ENCODE measurements around the gene ASIC2.

ASIC2 gene

DNA sequence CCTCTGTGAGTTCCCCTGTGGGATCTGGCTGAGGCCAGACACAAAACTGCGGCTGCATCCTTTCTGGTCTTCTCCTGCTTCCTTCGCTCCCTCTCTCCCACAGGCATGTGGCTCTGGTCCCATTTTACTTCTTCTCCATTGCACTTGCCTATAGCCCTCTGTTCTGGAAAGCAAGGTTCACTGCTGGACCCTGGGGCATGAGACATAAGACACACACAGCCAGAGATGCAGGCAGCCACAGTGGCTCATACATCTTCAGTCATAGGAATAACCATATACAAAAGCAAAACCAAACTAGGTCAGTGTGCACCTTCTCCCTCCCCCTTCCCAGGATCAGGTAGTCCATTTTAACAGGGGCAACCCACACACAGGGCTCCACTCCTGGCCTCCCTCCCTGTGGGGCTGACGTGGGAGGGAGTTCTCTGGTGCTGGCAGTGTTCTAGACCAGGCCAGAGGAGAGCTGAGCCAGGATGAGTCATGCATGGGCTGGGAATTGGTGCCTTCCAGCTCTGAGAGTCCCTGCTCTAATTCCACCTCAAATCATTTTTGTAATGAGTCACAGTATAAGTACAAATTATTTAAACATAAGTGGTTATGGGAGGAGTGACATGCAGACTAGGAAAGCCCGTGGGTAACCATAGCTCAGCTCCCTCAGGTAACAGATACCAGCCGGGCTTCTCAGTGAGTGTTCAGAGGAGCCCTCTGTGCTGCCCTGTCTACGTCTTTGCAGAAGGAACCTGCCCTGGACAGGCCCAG is 58.0 kb downstream of the ASIC2 start:
- Histone ChIP-seq H3K27ac (ENCODE audit: extremely low read depth, low read depth, low read length) (no peak overlapping the region; the same call in 1 of the 2 replicates), H3K4me3 (ENCODE audit: low read depth, low read length) (no peak overlapping the region), H3K9me3 (ENCODE audit: control insufficient read depth, insufficient read depth, low read depth, low read length) (no peaks in the 10 kb centered on the region), H3K4me1 (ENCODE audit: control insufficient read depth, insufficient read depth, low read length) (peaks cover 16% of the 10 kb centered on the region), H3K36me3 (ENCODE audit: control insufficient read depth in 2 of 2, insufficient read depth in 1 of 2, low read length in 2 of 2) (no peaks in the 10 kb centered on the region)
- ChIA-PET POLR2A (no interaction called here), CTCF (interaction anchor here (1.0 kb wide), 1 partner anchor 15 kb away, joined by 3 read pairs; no protein-coding TSS in a partner anchor)
- TF ChIP-seq GLIS1 (tag by site-specific recombination; IDR thresholded peaks at IDR 0.05) = peak; percentile 80
- TF ChIP-seq, protein P1, sequence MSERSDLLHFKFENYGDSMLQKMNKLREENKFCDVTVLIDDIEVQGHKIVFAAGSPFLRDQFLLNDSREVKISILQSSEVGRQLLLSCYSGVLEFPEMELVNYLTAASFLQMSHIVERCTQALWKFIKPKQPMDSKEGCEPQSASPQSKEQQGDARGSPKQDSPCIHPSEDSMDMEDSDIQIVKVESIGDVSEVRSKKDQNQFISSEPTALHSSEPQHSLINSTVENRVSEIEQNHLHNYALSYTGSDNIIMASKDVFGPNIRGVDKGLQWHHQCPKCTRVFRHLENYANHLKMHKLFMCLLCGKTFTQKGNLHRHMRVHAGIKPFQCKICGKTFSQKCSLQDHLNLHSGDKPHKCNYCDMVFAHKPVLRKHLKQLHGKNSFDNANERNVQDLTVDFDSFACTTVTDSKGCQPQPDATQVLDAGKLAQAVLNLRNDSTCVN (tag by site-specific recombination; optimal IDR thresholded peaks at IDR 0.05) = no peak
- TF ChIP-seq, protein P2, sequence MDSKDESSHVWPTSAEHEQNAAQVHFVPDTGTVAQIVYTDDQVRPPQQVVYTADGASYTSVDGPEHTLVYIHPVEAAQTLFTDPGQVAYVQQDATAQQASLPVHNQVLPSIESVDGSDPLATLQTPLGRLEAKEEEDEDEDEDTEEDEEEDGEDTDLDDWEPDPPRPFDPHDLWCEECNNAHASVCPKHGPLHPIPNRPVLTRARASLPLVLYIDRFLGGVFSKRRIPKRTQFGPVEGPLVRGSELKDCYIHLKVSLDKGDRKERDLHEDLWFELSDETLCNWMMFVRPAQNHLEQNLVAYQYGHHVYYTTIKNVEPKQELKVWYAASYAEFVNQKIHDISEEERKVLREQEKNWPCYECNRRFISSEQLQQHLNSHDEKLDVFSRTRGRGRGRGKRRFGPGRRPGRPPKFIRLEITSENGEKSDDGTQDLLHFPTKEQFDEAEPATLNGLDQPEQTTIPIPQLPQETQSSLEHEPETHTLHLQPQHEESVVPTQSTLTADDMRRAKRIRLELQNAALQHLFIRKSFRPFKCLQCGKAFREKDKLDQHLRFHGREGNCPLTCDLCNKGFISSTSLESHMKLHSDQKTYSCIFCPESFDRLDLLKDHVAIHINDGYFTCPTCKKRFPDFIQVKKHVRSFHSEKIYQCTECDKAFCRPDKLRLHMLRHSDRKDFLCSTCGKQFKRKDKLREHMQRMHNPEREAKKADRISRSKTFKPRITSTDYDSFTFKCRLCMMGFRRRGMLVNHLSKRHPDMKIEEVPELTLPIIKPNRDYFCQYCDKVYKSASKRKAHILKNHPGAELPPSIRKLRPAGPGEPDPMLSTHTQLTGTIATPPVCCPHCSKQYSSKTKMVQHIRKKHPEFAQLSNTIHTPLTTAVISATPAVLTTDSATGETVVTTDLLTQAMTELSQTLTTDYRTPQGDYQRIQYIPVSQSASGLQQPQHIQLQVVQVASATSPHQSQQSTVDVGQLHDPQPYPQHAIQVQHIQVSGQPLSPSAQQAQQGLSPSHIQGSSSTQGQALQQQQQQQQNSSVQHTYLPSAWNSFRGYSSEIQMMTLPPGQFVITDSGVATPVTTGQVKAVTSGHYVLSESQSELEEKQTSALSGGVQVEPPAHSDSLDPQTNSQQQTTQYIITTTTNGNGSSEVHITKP (tag by site-specific recombination; IDR thresholded peaks at IDR 0.05) = peak; percentile 85
- TF ChIP-seq GLIS2 (tag by site-specific recombination; IDR thresholded peaks at IDR 0.05) = peak; percentile 77
- no peak for TF ChIP-seq SETDB1 (IDR thresholded peaks at IDR 0.05; ENCODE audit: insufficient read length, low read length)
- no peak for TF ChIP-seq ZNF768 (tag by site-specific recombination; IDR thresholded peaks at IDR 0.05)
- TF ChIP-seq, protein P3, sequence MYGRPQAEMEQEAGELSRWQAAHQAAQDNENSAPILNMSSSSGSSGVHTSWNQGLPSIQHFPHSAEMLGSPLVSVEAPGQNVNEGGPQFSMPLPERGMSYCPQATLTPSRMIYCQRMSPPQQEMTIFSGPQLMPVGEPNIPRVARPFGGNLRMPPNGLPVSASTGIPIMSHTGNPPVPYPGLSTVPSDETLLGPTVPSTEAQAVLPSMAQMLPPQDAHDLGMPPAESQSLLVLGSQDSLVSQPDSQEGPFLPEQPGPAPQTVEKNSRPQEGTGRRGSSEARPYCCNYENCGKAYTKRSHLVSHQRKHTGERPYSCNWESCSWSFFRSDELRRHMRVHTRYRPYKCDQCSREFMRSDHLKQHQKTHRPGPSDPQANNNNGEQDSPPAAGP (tag by site-specific recombination; IDR thresholded peaks at IDR 0.05) = peak; percentile 45; the same call in 1 of the 2 replicates
- TF ChIP-seq ZNF660 (tag by site-specific recombination; IDR thresholded peaks at IDR 0.05) = 0 out of 2 replicates have a peak, but pooled peaks have one; percentile 29
- TF ChIP-seq ZEB2 (tag by site-specific recombination; IDR thresholded peaks at IDR 0.05) = no peak
- no peak for TF ChIP-seq KLF9 (tag by site-specific recombination; IDR thresholded peaks at IDR 0.05; ENCODE audit: low read depth)
- TF ChIP-seq SP7 (tag by site-specific recombination; IDR thresholded peaks at IDR 0.05) = peak; percentile 88
- no peak for TF ChIP-seq ZFP69B (tag by site-specific recombination; IDR thresholded peaks at IDR 0.05)
- peak; percentile 88 for TF ChIP-seq ZBTB17 (tag by site-specific recombination; IDR thresholded peaks at IDR 0.05)
- TF ChIP-seq ZNF600 (tag by site-specific recombination; IDR thresholded peaks at IDR 0.05) = peak; percentile 88
- peak; percentile 93 for TF ChIP-seq ZFHX2 (tag by site-specific recombination; conservative IDR thresholded peaks at IDR 0.05)
- TF ChIP-seq ZNF629 (tag by site-specific recombination; IDR thresholded peaks at IDR 0.05) = 0 out of 2 replicates have a peak, but pooled peaks have one; percentile 46
- TF ChIP-seq, protein P4, sequence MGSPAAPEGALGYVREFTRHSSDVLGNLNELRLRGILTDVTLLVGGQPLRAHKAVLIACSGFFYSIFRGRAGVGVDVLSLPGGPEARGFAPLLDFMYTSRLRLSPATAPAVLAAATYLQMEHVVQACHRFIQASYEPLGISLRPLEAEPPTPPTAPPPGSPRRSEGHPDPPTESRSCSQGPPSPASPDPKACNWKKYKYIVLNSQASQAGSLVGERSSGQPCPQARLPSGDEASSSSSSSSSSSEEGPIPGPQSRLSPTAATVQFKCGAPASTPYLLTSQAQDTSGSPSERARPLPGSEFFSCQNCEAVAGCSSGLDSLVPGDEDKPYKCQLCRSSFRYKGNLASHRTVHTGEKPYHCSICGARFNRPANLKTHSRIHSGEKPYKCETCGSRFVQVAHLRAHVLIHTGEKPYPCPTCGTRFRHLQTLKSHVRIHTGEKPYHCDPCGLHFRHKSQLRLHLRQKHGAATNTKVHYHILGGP (tag by site-specific recombination; IDR thresholded peaks at IDR 0.05) = no peak
- TF ChIP-seq EGR2 (tag by site-specific recombination; IDR thresholded peaks at IDR 0.05; ENCODE audit: low read depth) = peak; percentile 88
- TF ChIP-seq BCL11B (tag by site-specific recombination; IDR thresholded peaks at IDR 0.05; ENCODE audit: low read depth) = no peak
- no peak for TF ChIP-seq ZBTB8A (tag by site-specific recombination; IDR thresholded peaks at IDR 0.05)
- TF ChIP-seq ZNF777 (tag by site-specific recombination; IDR thresholded peaks at IDR 0.05; ENCODE audit: borderline replicate concordance) = no peak
- TF ChIP-seq, protein P5, sequence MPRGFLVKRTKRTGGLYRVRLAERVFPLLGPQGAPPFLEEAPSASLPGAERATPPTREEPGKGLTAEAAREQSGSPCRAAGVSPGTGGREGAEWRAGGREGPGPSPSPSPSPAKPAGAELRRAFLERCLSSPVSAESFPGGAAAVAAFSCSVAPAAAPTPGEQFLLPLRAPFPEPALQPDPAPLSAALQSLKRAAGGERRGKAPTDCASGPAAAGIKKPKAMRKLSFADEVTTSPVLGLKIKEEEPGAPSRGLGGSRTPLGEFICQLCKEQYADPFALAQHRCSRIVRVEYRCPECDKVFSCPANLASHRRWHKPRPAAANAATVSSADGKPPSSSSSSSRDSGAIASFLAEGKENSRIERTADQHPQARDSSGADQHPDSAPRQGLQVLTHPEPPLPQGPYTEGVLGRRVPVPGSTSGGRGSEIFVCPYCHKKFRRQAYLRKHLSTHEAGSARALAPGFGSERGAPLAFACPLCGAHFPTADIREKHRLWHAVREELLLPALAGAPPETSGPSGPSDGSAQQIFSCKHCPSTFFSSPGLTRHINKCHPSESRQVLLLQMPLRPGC (tag by site-specific recombination; IDR thresholded peaks at IDR 0.05) = peak; percentile 27; the same call in 1 of the 2 replicates
- TF ChIP-seq ZNF184 (tag by site-specific recombination; IDR thresholded peaks at IDR 0.05) = 0 out of 2 replicates have a peak, but pooled peaks have one; percentile 36
- TF ChIP-seq ZBTB48 (tag by site-specific recombination; IDR thresholded peaks at IDR 0.05) = peak; percentile 41; the same call in 1 of the 2 replicates
- no peak for TF ChIP-seq ZNF214 (tag by site-specific recombination; IDR thresholded peaks at IDR 0.05; ENCODE audit: borderline replicate concordance)
- TF ChIP-seq, protein P6, sequence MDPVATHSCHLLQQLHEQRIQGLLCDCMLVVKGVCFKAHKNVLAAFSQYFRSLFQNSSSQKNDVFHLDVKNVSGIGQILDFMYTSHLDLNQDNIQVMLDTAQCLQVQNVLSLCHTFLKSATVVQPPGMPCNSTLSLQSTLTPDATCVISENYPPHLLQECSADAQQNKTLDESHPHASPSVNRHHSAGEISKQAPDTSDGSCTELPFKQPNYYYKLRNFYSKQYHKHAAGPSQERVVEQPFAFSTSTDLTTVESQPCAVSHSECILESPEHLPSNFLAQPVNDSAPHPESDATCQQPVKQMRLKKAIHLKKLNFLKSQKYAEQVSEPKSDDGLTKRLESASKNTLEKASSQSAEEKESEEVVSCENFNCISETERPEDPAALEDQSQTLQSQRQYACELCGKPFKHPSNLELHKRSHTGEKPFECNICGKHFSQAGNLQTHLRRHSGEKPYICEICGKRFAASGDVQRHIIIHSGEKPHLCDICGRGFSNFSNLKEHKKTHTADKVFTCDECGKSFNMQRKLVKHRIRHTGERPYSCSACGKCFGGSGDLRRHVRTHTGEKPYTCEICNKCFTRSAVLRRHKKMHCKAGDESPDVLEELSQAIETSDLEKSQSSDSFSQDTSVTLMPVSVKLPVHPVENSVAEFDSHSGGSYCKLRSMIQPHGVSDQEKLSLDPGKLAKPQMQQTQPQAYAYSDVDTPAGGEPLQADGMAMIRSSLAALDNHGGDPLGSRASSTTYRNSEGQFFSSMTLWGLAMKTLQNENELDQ (tag by site-specific recombination; IDR thresholded peaks at IDR 0.05; ENCODE audit: low read depth) = no peak
- TF ChIP-seq ZNF843 (tag by site-specific recombination; IDR thresholded peaks at IDR 0.05) = no peak
